ENCODE measurements around the gene QSOX1. TPM values are rescaled to one million over a fixed set of nuclear protein-coding genes. Genes with fewer than 3 reads are reported as not detected.

The QSOX1 gene
- total RNA-seq, 2 donors from 2014 or later = 82.4 to 168 TPM

- ATAC-seq (ENCODE audit: insufficient number of reproducible peaks, low FRiP score, low read depth) (no peak), DNase-seq (ENCODE audit: low spot score) (no peak)
- H3K9me3 ChIP-seq = no peaks in the 10 kb centered on the region
Observed at GRCh38 chr1:180155182-180155682, 563 bp downstream of the QSOX1 start.

GRCh38 chr1:180156201-180156600, 1.5 kb downstream of the QSOX1 start:
- ATAC-seq (ENCODE audit: insufficient number of reproducible peaks, low FRiP score, low read depth) (no peak), DNase-seq (ENCODE audit: low spot score) (no peak)
- Histone ChIP-seq H3K9me3 (no peaks in the 10 kb centered on the region), H3K27ac (no peak overlapping the region), H3K4me3 (peak overlapping the region; percentile 83), H3K36me3 (no peaks in the 10 kb centered on the region), H3K27me3 (replicated peaks; ENCODE audit: insufficient read depth) (no peaks in the 10 kb centered on the region), H3K4me1 (ENCODE audit: control insufficient read depth in 1 of 2, low read depth in 2 of 2) (peaks cover 18 to 36% of the 10 kb centered on the region in 2 donors)
- no peak for TF ChIP-seq CTCF (IDR thresholded peaks at IDR 0.05)

More at GRCh38 chr1:180155182-180155682, 563 bp downstream of the QSOX1 start:
- Histone ChIP-seq H3K27me3 (replicated peaks; ENCODE audit: insufficient read depth) (no peaks in the 10 kb centered on the region), H3K4me3 (peak overlapping the region; percentile 83), H3K36me3 (no peaks in the 10 kb centered on the region), H3K27ac (peak overlapping the region; percentile 60 to 76), H3K4me1 (ENCODE audit: control insufficient read depth in 1 of 2, low read depth in 2 of 2) (peaks cover 18 to 36% of the 10 kb centered on the region in 2 donors)
- TF ChIP-seq CTCF (IDR thresholded peaks at IDR 0.05) = no peak

GRCh38 chr1:180156631-180157091, 2.0 kb downstream of the QSOX1 start:
- no peak overlapping the region for H3K27ac ChIP-seq
- DNase-seq (ENCODE audit: low spot score) (no peak), ATAC-seq (ENCODE audit: insufficient number of reproducible peaks, low FRiP score, low read depth) (no peak)
- H3K4me3 ChIP-seq = no peak overlapping the region
- no peaks in the 10 kb centered on the region for H3K27me3 ChIP-seq (replicated peaks; ENCODE audit: insufficient read depth)
- no peak for TF ChIP-seq CTCF (IDR thresholded peaks at IDR 0.05)
- peaks cover 18 to 36% of the 10 kb centered on the region in 2 donors for H3K4me1 ChIP-seq (ENCODE audit: control insufficient read depth in 1 of 2, low read depth in 2 of 2)
- H3K36me3 ChIP-seq = no peaks in the 10 kb centered on the region
- no peaks in the 10 kb centered on the region for H3K9me3 ChIP-seq

DNA sequence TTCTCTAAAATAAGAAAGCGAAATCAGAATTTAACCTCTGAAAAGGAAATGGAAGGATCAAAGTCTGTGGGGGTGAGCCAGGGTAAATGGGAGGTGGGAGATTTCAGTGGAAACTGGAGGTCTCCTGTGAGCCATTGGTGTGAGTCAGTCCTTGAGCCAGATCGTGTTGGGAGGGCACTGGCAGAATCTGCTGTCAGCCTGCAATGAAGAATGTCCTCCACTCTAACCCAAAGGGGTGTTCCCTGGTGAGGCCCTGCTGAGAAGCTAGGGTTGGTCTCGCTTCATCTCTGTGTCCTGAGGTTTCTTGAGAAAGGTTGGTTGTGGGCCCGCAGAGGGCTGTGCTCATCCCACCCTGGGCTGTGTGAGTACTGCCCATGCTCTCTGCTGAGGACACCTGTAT, 2.4 kb downstream of the QSOX1 start:
- DNase-seq (ENCODE audit: low spot score) (no peak), ATAC-seq (ENCODE audit: insufficient number of reproducible peaks, low FRiP score, low read depth) (no peak)
- no peaks in the 10 kb centered on the region for H3K36me3 ChIP-seq
- H3K4me1 ChIP-seq (ENCODE audit: control insufficient read depth in 1 of 2, low read depth in 2 of 2) = peaks cover 18 to 36% of the 10 kb centered on the region in 2 donors
- no peak overlapping the region for H3K27ac ChIP-seq
- no peaks in the 10 kb centered on the region for H3K9me3 ChIP-seq
- no peak for TF ChIP-seq CTCF (IDR thresholded peaks at IDR 0.05)
- no peak overlapping the region for H3K4me3 ChIP-seq
- no peaks in the 10 kb centered on the region for H3K27me3 ChIP-seq (replicated peaks; ENCODE audit: insufficient read depth)

DNA sequence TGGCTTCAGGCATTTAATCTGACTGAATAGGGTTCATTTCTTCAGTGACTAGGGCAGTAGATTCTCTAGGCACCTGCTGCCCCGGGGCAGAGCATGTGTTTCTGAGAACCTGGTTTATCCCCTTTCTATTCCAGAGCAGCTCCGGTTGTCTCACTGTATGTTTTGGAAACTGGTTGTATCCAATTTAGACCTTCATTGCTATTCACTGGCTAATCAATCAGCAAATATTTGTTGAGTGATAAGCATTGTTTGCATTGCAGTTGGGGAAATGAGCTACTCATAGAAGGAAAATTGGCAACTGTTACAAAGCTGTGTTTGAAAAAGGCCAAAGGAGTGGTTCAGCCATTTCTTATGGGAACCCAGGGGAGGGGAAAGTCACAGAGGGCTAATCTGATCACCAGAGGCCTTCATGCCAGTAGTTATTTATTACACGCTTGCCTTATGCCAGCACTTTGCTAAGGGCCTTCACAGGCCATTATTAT, 2.9 kb downstream of the QSOX1 start:
- no peak for DNase-seq (ENCODE audit: low spot score)
- H3K9me3 ChIP-seq = no peaks in the 10 kb centered on the region
- H3K4me1 ChIP-seq (ENCODE audit: control insufficient read depth in 1 of 2, low read depth in 2 of 2) = peaks cover 18 to 36% of the 10 kb centered on the region in 2 donors
- no peaks in the 10 kb centered on the region for H3K36me3 ChIP-seq
- no peak overlapping the region for H3K27ac ChIP-seq
- ATAC-seq (ENCODE audit: insufficient number of reproducible peaks, low FRiP score, low read depth) = no peak
- TF ChIP-seq CTCF (IDR thresholded peaks at IDR 0.05) = no peak
- no peak overlapping the region for H3K4me3 ChIP-seq
- no peaks in the 10 kb centered on the region for H3K27me3 ChIP-seq (replicated peaks; ENCODE audit: insufficient read depth)
